Measurements from ENCODE around the gene PCDHGB5. TPM values are rescaled to one million over a fixed set of nuclear protein-coding genes. Genes with fewer than 3 reads are reported as not detected.
A peak's percentile ranks its signal among the peaks of the same experiment; 100 is the strongest.

The PCDHGB5 gene
- polyA plus RNA-seq, 1 of the 3 experiments (the other 2 are of a cell fraction) = 0.15 TPM

- Histone ChIP-seq H3K27ac (ENCODE audit: low read depth in 2 of 2, low read length in 1 of 2) (no peak overlapping the region), H3K9me2 (no peaks in the 10 kb centered on the region), H3K4me2 (no peak overlapping the region), H3K27me3 (ENCODE audit: insufficient read depth) (no peaks in the 10 kb centered on the region), H3F3A (replicated peaks; ENCODE audit: insufficient read depth) (peaks cover 8% of the 10 kb centered on the region), H3K36me3 (replicated peaks in 1 of 2; ENCODE audit: control insufficient read depth in 1 of 2, insufficient read depth in 2 of 2, low read length in 1 of 2) (peaks cover 3 to 11% of the 10 kb centered on the region in 2 experiments), H2AFZ (ENCODE audit: low read depth) (no peak overlapping the region), H3K4me1 (ENCODE audit: control insufficient read depth in 1 of 2, insufficient read depth in 2 of 2, low read depth in 1 of 2, low read length in 1 of 2) (no peaks in the 10 kb centered on the region), H3K4me3 (ENCODE audit: low read depth in 2 of 2, low read length in 1 of 2) (no peak overlapping the region), H4K20me1 (ENCODE audit: insufficient read depth) (no peaks in the 10 kb centered on the region), H3K9me3 (no peaks in the 10 kb centered on the region), H3K9ac (no peak overlapping the region), H3K79me2 (ENCODE audit: insufficient read depth) (0 out of 2 replicates have a peak, but pooled peaks cover 10% of the 10 kb centered on the region)
- no peak for DNase-seq
- POLR2A ChIA-PET = no interaction called here
- WGBS (ENCODE audit: low lambda C conversion rate) = 58% methylated on average over 2 of the region's 2 CpGs
- CTCF ChIA-PET = no interaction called here
- TF ChIP-seq YY1 (IDR thresholded peaks at IDR 0.05; ENCODE audit: low read depth) (no peak), POLR2AphosphoS5 (IDR thresholded peaks at IDR 0.05; ENCODE audit: low read depth, low read length) (no peak), RXRA (IDR thresholded peaks at IDR 0.05; ENCODE audit: borderline replicate concordance, low read depth) (no peak), ELF1 (IDR thresholded peaks at IDR 0.05) (no peak), FOSL2 (IDR thresholded peaks at IDR 0.05; ENCODE audit: borderline replicate concordance, low read depth) (no peak), SMC3 (IDR thresholded peaks at IDR 0.05; ENCODE audit: low read depth, low read length) (no peak)
- TF ChIP-seq, protein P1, sequence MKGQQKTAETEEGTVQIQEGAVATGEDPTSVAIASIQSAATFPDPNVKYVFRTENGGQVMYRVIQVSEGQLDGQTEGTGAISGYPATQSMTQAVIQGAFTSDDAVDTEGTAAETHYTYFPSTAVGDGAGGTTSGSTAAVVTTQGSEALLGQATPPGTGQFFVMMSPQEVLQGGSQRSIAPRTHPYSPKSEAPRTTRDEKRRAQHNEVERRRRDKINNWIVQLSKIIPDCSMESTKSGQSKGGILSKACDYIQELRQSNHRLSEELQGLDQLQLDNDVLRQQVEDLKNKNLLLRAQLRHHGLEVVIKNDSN (IDR thresholded peaks at IDR 0.05; ENCODE audit: borderline replicate concordance, low read depth) = no peak
These were observed 36.3 kb downstream of the PCDHGB5 start for GRCh38 chr5:141434006-141434405.

- H3K27me3 ChIP-seq (ENCODE audit: insufficient read depth) = no peaks in the 10 kb centered on the region
- H3K4me1 ChIP-seq (ENCODE audit: control insufficient read depth in 1 of 2, insufficient read depth in 2 of 2, low read depth in 1 of 2, low read length in 1 of 2) = no peaks in the 10 kb centered on the region
- no peak overlapping the region for H2AFZ ChIP-seq (ENCODE audit: low read depth)
- H3K36me3 ChIP-seq (replicated peaks in 1 of 2; ENCODE audit: control insufficient read depth in 1 of 2, insufficient read depth in 2 of 2, low read length in 1 of 2) = no peaks in the 10 kb centered on the region
- no peak for DNase-seq
- H3K4me2 ChIP-seq = no peak overlapping the region
- TF ChIP-seq NRF1 (IDR thresholded peaks at IDR 0.05; ENCODE audit: low read depth, low read length) (no peak), EZH2phosphoT487 (IDR thresholded peaks at IDR 0.05; ENCODE audit: borderline replicate concordance, low read depth) (no peak), TCF12 (IDR thresholded peaks at IDR 0.05) (0 out of 2 replicates have a peak, but pooled peaks have one; percentile 5), GABPA (IDR thresholded peaks at IDR 0.05; ENCODE audit: low read depth) (no peak), YY1 (IDR thresholded peaks at IDR 0.05; ENCODE audit: low read depth) (no peak)
- TF ChIP-seq, protein P2, sequence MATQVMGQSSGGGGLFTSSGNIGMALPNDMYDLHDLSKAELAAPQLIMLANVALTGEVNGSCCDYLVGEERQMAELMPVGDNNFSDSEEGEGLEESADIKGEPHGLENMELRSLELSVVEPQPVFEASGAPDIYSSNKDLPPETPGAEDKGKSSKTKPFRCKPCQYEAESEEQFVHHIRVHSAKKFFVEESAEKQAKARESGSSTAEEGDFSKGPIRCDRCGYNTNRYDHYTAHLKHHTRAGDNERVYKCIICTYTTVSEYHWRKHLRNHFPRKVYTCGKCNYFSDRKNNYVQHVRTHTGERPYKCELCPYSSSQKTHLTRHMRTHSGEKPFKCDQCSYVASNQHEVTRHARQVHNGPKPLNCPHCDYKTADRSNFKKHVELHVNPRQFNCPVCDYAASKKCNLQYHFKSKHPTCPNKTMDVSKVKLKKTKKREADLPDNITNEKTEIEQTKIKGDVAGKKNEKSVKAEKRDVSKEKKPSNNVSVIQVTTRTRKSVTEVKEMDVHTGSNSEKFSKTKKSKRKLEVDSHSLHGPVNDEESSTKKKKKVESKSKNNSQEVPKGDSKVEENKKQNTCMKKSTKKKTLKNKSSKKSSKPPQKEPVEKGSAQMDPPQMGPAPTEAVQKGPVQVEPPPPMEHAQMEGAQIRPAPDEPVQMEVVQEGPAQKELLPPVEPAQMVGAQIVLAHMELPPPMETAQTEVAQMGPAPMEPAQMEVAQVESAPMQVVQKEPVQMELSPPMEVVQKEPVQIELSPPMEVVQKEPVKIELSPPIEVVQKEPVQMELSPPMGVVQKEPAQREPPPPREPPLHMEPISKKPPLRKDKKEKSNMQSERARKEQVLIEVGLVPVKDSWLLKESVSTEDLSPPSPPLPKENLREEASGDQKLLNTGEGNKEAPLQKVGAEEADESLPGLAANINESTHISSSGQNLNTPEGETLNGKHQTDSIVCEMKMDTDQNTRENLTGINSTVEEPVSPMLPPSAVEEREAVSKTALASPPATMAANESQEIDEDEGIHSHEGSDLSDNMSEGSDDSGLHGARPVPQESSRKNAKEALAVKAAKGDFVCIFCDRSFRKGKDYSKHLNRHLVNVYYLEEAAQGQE (IDR thresholded peaks at IDR 0.05; ENCODE audit: low read depth, low read length) = no peak
- TF ChIP-seq, protein P3, sequence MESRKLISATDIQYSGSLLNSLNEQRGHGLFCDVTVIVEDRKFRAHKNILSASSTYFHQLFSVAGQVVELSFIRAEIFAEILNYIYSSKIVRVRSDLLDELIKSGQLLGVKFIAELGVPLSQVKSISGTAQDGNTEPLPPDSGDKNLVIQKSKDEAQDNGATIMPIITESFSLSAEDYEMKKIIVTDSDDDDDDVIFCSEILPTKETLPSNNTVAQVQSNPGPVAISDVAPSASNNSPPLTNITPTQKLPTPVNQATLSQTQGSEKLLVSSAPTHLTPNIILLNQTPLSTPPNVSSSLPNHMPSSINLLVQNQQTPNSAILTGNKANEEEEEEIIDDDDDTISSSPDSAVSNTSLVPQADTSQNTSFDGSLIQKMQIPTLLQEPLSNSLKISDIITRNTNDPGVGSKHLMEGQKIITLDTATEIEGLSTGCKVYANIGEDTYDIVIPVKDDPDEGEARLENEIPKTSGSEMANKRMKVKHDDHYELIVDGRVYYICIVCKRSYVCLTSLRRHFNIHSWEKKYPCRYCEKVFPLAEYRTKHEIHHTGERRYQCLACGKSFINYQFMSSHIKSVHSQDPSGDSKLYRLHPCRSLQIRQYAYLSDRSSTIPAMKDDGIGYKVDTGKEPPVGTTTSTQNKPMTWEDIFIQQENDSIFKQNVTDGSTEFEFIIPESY (IDR thresholded peaks at IDR 0.05; ENCODE audit: borderline replicate concordance, low read depth) = no peak
- H3K79me2 ChIP-seq (ENCODE audit: insufficient read depth) = 0 out of 2 replicates have a peak, but pooled peaks cover 5% of the 10 kb centered on the region
- H3K9me3 ChIP-seq = no peaks in the 10 kb centered on the region
- H3K9me2 ChIP-seq = no peaks in the 10 kb centered on the region
- H3K9ac ChIP-seq = no peak overlapping the region
- H3K27ac ChIP-seq (ENCODE audit: low read depth in 2 of 2, low read length in 1 of 2) = no peak overlapping the region
- H3F3A ChIP-seq (replicated peaks; ENCODE audit: insufficient read depth) = no peaks in the 10 kb centered on the region
- 78% methylated on average over 2 of the region's 2 CpGs for WGBS (ENCODE audit: low lambda C conversion rate)
- H4K20me1 ChIP-seq (ENCODE audit: insufficient read depth) = no peaks in the 10 kb centered on the region
- CTCF ChIA-PET = interaction anchor here (1.1 to 1.7 kb wide), 6 partner anchors 17 to 238 kb away, joined by 3 to 6 read pairs (median 4); partner anchors contain the start of genes PCDHB11, PCDHGA11 and PCDHGB7
- H3K4me3 ChIP-seq (ENCODE audit: low read depth in 2 of 2, low read length in 1 of 2) = no peak overlapping the region
- POLR2A ChIA-PET = no interaction called here
These were observed 39.5 kb downstream of the PCDHGB5 start for GRCh38 chr5:141437221-141437620.

All from SK-N-SH (cell line).